GM12878 (cell line): ENCODE results near the gene MINDY3. TPM values are rescaled to one million over a fixed set of nuclear protein-coding genes. Genes with fewer than 3 reads are reported as not detected.
"Not testable (repeated sequence)": the region's sequence is repeated elsewhere in the genome, so short reads cannot be mapped to it uniquely, and the experiment has no call there.

ENCODE experiments used
- ATAC-seq: fragments of 200-7000 bp; cut with Tn5 transposase; 3 replicates; pipeline ENCODE4 v1.9.1; 2020; ENCODE audit warnings: mild to moderate bottlenecking, moderate library complexity
- BruUV-seq: library from RNA; stranded (reverse); fragments of 400-500 nt; replicated peaks from 2 replicates; lab custom pipeline; 2021; lab: Mats Ljungman, UMichigan
- CTCF ChIA-PET: fragments of 300-600 bp; sonication (Branson Sonifier 250); formaldehyde crosslinking; extraction: SDS; loops from one replicate; lab custom pipeline; 2021; ENCODE audit warnings: inconsistent platforms; lab: Yijun Ruan, JAX
- POLR2A ChIA-PET: fragments of 350-600 bp; formaldehyde crosslinking; extraction: SDS; loops from one replicate; lab custom pipeline; 2021; ENCODE audit warnings: inconsistent platforms; lab: Charles Lee
- RAD21 ChIA-PET: fragments of 300-600 bp; sonication (Branson Sonifier 250); formaldehyde crosslinking; loops from one replicate; lab custom pipeline; 2023; ENCODE audit warnings: antibody characterized with exemption; ENCODE audit not compliant: unreplicated experiment; lab: Charles Lee
- SMC1A ChIA-PET: fragments of 300-600 bp; sonication (Branson Sonifier 250); formaldehyde crosslinking; loops from one replicate; lab custom pipeline; 2023; ENCODE audit not compliant: unreplicated experiment, uncharacterized antibody; lab: Charles Lee
- DNase-seq: peaks from one replicate; pipeline ENCODE4 v3.0.0-alpha.2; 2011; ENCODE audit warnings: low read depth, low spot score
- FAIRE-seq: peaks from 3 replicates; lab custom pipeline; 2011; peaks lifted over from hg19 to GRCh38; lab: Jason Lieb, UNC
- H2AFZ ChIP-seq: 2 replicates; pipeline ENCODE4 v1.6.0; 2011; ENCODE audit warnings: low read depth, low read length, control low read depth; ENCODE audit not compliant: control insufficient read depth
- H3K27ac ChIP-seq: 2 replicates; pipeline ENCODE4 v1.5.1; 2011; ENCODE audit warnings: control low read depth; ENCODE audit not compliant: control insufficient read depth, insufficient read depth
- H3K27me3 ChIP-seq, 2 experiments: replicated peaks in 1 of 2; 2 replicates each; pipeline versions ENCODE4 v1.6.0 to v1.6.1; 2011; ENCODE audit warnings: low read length in 1 of 2; ENCODE audit not compliant: control insufficient read depth in 2 of 2, insufficient read depth in 2 of 2
- H3K36me3 ChIP-seq, 2 experiments: 2 replicates each; pipeline ENCODE4 v1.5.1; 2011; ENCODE audit warnings: low read length in 1 of 2; ENCODE audit not compliant: control insufficient read depth in 2 of 2, insufficient read depth in 2 of 2
- H3K4me1 ChIP-seq: 2 replicates; pipeline ENCODE4 v1.6.1; 2011; ENCODE audit warnings: mild to moderate bottlenecking, low read length, moderate library complexity, mixed read lengths; ENCODE audit not compliant: control insufficient read depth, insufficient read depth
- H3K4me2 ChIP-seq: 2 replicates; pipeline ENCODE4 v1.6.0; 2011; ENCODE audit warnings: control low read depth; ENCODE audit not compliant: control insufficient read depth, insufficient read depth
- H3K4me3 ChIP-seq: fragments of 200-600 bp; sonication (generic); 2 replicates; pipeline ENCODE4 v1.5.1; 2016
- H3K79me2 ChIP-seq: 2 replicates; pipeline ENCODE4 v1.6.0; 2011; ENCODE audit warnings: low read length; ENCODE audit not compliant: control insufficient read depth, insufficient read depth
- H3K9ac ChIP-seq: 2 replicates; pipeline ENCODE4 v1.8.0; 2011; ENCODE audit warnings: low read length, control low read depth, mixed read lengths; ENCODE audit not compliant: control insufficient read depth, insufficient read depth
- H3K9me3 ChIP-seq: replicated peaks from 3 replicates; pipeline ENCODE4 v1.5.1; 2011; ENCODE audit warnings: mild to moderate bottlenecking, low read length; ENCODE audit not compliant: control insufficient read depth, insufficient read depth
- H4K20me1 ChIP-seq: 2 replicates; pipeline ENCODE4 v1.6.0; 2011; ENCODE audit not compliant: control insufficient read depth, insufficient read depth
- NFXL1 ChIP-seq: fragments of 450-650 bp; IDR thresholded peaks from 2 replicates; pipeline ENCODE4 v1.6.1; 2017; ENCODE audit warnings: antibody characterized with exemption, mild to moderate bottlenecking, borderline replicate concordance
- YY1 ChIP-seq: IDR thresholded peaks from 2 replicates; pipeline ENCODE4 v1.6.1; 2011; ENCODE audit warnings: low read depth, mild to moderate bottlenecking, low read length
- WGBS: methylation state at CpG from one replicate; pipeline ENCODE4 v1.1.6; 2016; ENCODE audit warnings: low lambda C conversion rate; ENCODE audit not compliant: insufficient replicate concordance, insufficient coverage; ENCODE audit errors: missing lambda C conversion rate; 5-methylcytosine and 5-hydroxymethylcytosine counted together
- in situ Hi-C: fragments of 300-500 bp; cut with MboI; formaldehyde crosslinking; loops from 9 replicates; pipeline ENCODE4 v1.14.3; 2018; ENCODE audit warnings: mixed read lengths
- intact Hi-C: fragments of 100-400 bp; cut with micrococcal nuclease; formaldehyde crosslinking; loops from one replicate; pipeline ENCODE4 v1.14.2; 2022; ENCODE audit not compliant: unreplicated experiment
- polyA plus RNA-seq, 11 experiments: library from polyadenylated mRNA; depleted of rRNA in 4 of 11; unstranded in 6 of 11; stranded (reverse) in 5 of 11; fragments of >200 nt; fragmentation: Nextera tagmentation in 4 of 11; fragmentation: Illumina TruSeq in 1 of 11; extraction: Ambion mirVana in 4 of 11; extraction: Trizol in 1 of 11; gene quantifications; 1 replicate in 1 of 11; 2 replicates in 10 of 11; pipeline versions ENCODE4 v1.2.1 to v1.2.3, GENCODE V29; 2011 to 2016; ENCODE audit warnings: inconsistent platforms in 2 of 11, missing spikeins in 2 of 11, low read depth in 1 of 11
- total RNA-seq, 4 experiments: library from RNA; depleted of rRNA in 3 of 4; stranded (reverse); fragments of >200 nt in 3 of 4; fragmentation: Illumina TruSeq in 1 of 4; extraction: Trizol in 1 of 4; gene quantifications; 2 replicates each; pipeline versions ENCODE4 v1.2.1 to v1.2.3, GENCODE V29; 2013 to 2021

MINDY3 gene
- total and polyA plus RNA-seq, 10 of the 15 experiments (the other 5 are each of a cell fraction or from before 2014, with no cell fraction given): 12.0 to 23.6 (median 15.7) TPM

DNA sequence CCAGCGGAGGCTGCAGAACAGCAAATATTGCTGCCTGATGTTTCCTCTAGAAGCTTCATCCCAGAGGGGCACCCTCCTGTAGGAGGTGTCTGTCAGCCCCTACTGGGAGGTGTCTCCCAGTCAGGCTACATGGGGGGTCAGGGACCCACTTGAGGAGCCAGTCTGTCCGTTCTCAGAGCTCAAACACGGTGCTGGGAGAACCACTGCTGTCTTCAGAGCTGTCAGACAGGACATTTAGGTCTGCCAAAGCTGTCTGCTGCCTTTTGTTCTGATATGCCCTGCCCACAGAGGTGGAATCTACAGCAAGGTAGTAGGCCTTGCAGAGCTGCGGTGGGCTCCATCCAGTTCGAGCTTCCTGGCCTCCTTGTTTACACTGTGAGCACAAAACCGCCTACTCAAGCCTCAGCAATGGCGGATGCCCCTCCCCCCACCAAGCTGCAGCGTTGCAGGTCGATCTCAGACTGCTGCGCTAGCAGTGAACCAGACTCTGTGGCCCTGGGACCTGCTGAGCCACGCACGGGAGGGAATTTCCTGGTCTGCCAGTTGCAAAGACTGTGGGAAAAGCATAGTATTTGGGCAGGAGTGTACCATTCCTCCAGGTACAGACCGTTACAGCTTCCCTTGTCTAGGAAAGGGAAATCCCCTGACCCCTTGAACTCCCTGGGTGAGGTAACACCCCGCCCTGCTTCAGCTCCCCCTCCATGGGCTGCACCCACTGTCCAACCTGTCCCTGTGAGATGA is 17.7 kb upstream of the MINDY3 start:
- no peaks in the 10 kb centered on the region for H3K36me3 ChIP-seq
- no peaks in the 10 kb centered on the region for H4K20me1 ChIP-seq
- DNase-seq (no peak), FAIRE-seq (no peak), ATAC-seq (no peak)
- ChIA-PET POLR2A (no interaction called here), SMC1A (interaction anchor here (0.8 to 1.2 kb wide), 2 partner anchors 10 to 164 kb away, joined by 3 read pairs; no protein-coding TSS in a partner anchor), CTCF (interaction anchor here (1.1 to 2.1 kb wide), 2 partner anchors 25 to 667 kb away, joined by 3 to 8 read pairs; no protein-coding TSS in a partner anchor), RAD21 (no interaction called here)
- intact Hi-C loops: no loop called here
- TF ChIP-seq NFXL1: no peak
- 0 out of 2 replicates have a peak, but pooled peaks have one; percentile 22 for TF ChIP-seq YY1
- no peaks in the 10 kb centered on the region for H3K79me2 ChIP-seq
- H3K9me3 ChIP-seq: no peaks in the 10 kb centered on the region
- no peak overlapping the region for H3K27ac ChIP-seq
- no peak overlapping the region for H3K4me3 ChIP-seq
- no peaks in the 10 kb centered on the region for H3K4me1 ChIP-seq
- BruUV-seq: no TSS peak
- in situ Hi-C loops: loop anchor here (25.0 kb wide), 1 partner anchor 1384 kb away; no protein-coding TSS in a partner anchor
- no peak overlapping the region for H3K9ac ChIP-seq
- no peak overlapping the region for H2AFZ ChIP-seq
- 38% methylated on average over 14 of the region's 14 CpGs for WGBS
- H3K27me3 ChIP-seq: no peaks in the 10 kb centered on the region
- no peak overlapping the region for H3K4me2 ChIP-seq

DNA sequence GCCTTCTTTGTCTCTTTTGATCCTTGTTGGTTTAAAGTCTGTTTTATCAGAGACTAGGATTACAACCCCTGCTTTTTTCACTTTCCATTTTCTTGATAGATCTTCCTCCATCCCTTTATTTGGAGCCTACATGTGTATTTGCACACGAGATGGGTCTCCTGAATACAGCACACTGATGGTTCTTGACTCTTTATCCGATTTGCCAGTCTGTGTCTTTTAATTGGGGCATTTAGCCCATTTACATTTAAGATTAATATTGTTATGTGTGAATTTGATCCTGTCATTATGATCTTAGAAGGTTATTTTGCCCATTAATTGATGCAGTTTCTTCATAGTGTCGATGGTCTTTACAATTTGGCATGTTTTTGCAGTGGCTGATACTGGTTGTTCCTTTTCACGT is 16.0 kb upstream of the MINDY3 start:
- BruUV-seq, RAD21 ChIA-PET: not testable (repeated sequence)

DNA sequence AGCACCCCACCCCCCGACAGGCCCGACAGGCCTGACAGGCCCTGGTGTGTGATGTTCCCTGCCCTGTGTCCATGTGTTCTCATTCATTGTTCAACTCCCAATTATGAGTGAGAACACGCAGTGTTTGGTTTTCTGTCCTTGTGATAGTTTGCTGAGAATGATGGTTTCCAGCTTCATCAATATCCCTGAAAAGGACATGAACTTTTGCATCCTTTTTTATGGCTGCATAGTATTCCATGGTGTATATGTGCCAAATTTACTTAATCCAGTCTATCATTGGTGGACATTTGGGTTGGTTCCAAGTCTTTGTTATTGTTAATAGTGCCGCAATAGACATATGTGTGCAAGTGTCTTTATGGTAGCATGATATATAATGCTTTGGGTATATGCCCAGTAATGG is 12.3 kb upstream of the MINDY3 start:
- H2AFZ ChIP-seq, intact Hi-C loops, ATAC-seq, H3K9me3 ChIP-seq, H4K20me1 ChIP-seq, H3K79me2 ChIP-seq, H3K4me1 ChIP-seq, H3K4me3 ChIP-seq, H3K4me2 ChIP-seq, RAD21 ChIA-PET, H3K27me3 ChIP-seq, DNase-seq, in situ Hi-C loops, H3K27ac ChIP-seq, CTCF ChIA-PET, H3K36me3 ChIP-seq, FAIRE-seq, POLR2A ChIA-PET, H3K9ac ChIP-seq, BruUV-seq: not testable (repeated sequence)
- WGBS: 66% methylated on average over 4 of the region's 4 CpGs
- SMC1A ChIA-PET: interaction anchor here (0.7 kb wide), 1 partner anchor 47 kb away, joined by 3 read pairs; no protein-coding TSS in a partner anchor

More for the DNA sequence above, 16.0 kb upstream of the MINDY3 start:
- H3K4me2 ChIP-seq, intact Hi-C loops, ATAC-seq, H3K27ac ChIP-seq, POLR2A ChIA-PET, H3K9me3 ChIP-seq, H3K79me2 ChIP-seq, H3K9ac ChIP-seq, H2AFZ ChIP-seq, H3K4me3 ChIP-seq, FAIRE-seq, H3K36me3 ChIP-seq, SMC1A ChIA-PET, DNase-seq, H3K4me1 ChIP-seq, H3K27me3 ChIP-seq, H4K20me1 ChIP-seq: not testable (repeated sequence)
- 1% methylated on average over 4 of the region's 4 CpGs for WGBS
- CTCF ChIA-PET: interaction anchor here (0.7 to 1.0 kb wide), 2 partner anchors 932 to 1109 kb away, joined by 3 read pairs; no protein-coding TSS in a partner anchor
- in situ Hi-C loops: loop anchor here (25.0 kb wide), 1 partner anchor 1386 kb away; no protein-coding TSS in a partner anchor
